Cortex of kidney (tissue), 1 donor: ENCODE data around the gene CAMK1.
A peak's percentile ranks its signal among the peaks of the same experiment; 100 is the strongest.

Experiments
- DNase-seq: peaks from one replicate; lab custom pipeline; 2025; lab: John Stamatoyannopoulos, UW

CAMK1 gene

GRCh38 chr3:9793161-9793781 is 23.5 kb upstream of the CAMK1 start:
- DNase-seq: no peak

- DNase-seq: peak; percentile 54
Observed at GRCh38 chr3:9792405-9793160, 22.8 kb upstream of the CAMK1 start, which contains the start of the genes ARPC4 and TADA3. Gene ARPC4 (plus strand): TSS chr3:9793082. CDS start chr3:9793122, 40 bp downstream. Gene TADA3 (minus strand): TSS chr3:9792473. CDS start chr3:9791466, 1,007 bp downstream.

- no peak for DNase-seq
Observed at GRCh38 chr3:9791790-9792404, 22.1 kb upstream of the CAMK1 start.

- DNase-seq: no peak
Observed at GRCh38 chr3:9791127-9791526, 21.4 kb upstream of the CAMK1 start.

GRCh38 chr3:9787714-9788113 is 18.0 kb upstream of the CAMK1 start:
- DNase-seq: no peak

GRCh38 chr3:9786825-9787669 is 17.3 kb upstream of the CAMK1 start:
- DNase-seq: no peak

GRCh38 chr3:9786209-9786739 is 16.5 kb upstream of the CAMK1 start:
- DNase-seq: no peak

GRCh38 chr3:9785602-9786001 is 15.9 kb upstream of the CAMK1 start:
- DNase-seq: no peak

GRCh38 chr3:9784965-9785364 is 15.2 kb upstream of the CAMK1 start:
- no peak for DNase-seq

GRCh38 chr3:9783954-9784353 is 14.2 kb upstream of the CAMK1 start:
- DNase-seq: no peak

GRCh38 chr3:9782770-9783169 is 13.0 kb upstream of the CAMK1 start:
- DNase-seq: no peak

- DNase-seq: no peak
Observed at GRCh38 chr3:9781978-9782603, 12.3 kb upstream of the CAMK1 start.

- DNase-seq: no peak
Observed at GRCh38 chr3:9781551-9781950, 11.8 kb upstream of the CAMK1 start.

GRCh38 chr3:9780910-9781309 is 11.2 kb upstream of the CAMK1 start:
- no peak for DNase-seq

GRCh38 chr3:9780458-9780812 is 10.7 kb upstream of the CAMK1 start:
- no peak for DNase-seq

- no peak for DNase-seq
Observed at GRCh38 chr3:9779721-9780457, 10.1 kb upstream of the CAMK1 start.

- no peak for DNase-seq
Observed at GRCh38 chr3:9779075-9779593, 9.4 kb upstream of the CAMK1 start.

GRCh38 chr3:9778143-9779074 is 8.7 kb upstream of the CAMK1 start:
- DNase-seq: no peak

- DNase-seq: no peak
Observed at GRCh38 chr3:9777694-9778021, 7.9 kb upstream of the CAMK1 start.
